Measurements from ENCODE around the gene MUC4. TPM values are rescaled to one million over a fixed set of nuclear protein-coding genes. Genes with fewer than 3 reads are reported as not detected.
A peak's percentile ranks its signal among the peaks of the same experiment; 100 is the strongest.

MUC4 gene
- total RNA-seq, 1 donor from 2014 or later, result not detected

- no peak overlapping the region for H3K27ac Mint-ChIP-seq (ENCODE audit: unreplicated experiment)
- DNase-seq (ENCODE audit: low spot score), result no peak
Observed at GRCh38 chr3:195823999-195824398, 12.3 kb upstream of the MUC4 start.

GRCh38 chr3:195823280-195823679, 11.6 kb upstream of the MUC4 start:
- H3K27ac Mint-ChIP-seq (ENCODE audit: unreplicated experiment), result no peak overlapping the region
- no peak for DNase-seq (ENCODE audit: low spot score)
- H3K4me1 Mint-ChIP-seq (ENCODE audit: low read depth), result no peaks in the 10 kb centered on the region
- H3K36me3 Mint-ChIP-seq (ENCODE audit: low read depth), result no peaks in the 10 kb centered on the region
- H3K9me3 Mint-ChIP-seq (ENCODE audit: low read depth), result no peaks in the 10 kb centered on the region
- peaks cover 12% of the 10 kb centered on the region for H3K27me3 Mint-ChIP-seq (ENCODE audit: low read depth)
- TF ChIP-seq, protein P1, sequence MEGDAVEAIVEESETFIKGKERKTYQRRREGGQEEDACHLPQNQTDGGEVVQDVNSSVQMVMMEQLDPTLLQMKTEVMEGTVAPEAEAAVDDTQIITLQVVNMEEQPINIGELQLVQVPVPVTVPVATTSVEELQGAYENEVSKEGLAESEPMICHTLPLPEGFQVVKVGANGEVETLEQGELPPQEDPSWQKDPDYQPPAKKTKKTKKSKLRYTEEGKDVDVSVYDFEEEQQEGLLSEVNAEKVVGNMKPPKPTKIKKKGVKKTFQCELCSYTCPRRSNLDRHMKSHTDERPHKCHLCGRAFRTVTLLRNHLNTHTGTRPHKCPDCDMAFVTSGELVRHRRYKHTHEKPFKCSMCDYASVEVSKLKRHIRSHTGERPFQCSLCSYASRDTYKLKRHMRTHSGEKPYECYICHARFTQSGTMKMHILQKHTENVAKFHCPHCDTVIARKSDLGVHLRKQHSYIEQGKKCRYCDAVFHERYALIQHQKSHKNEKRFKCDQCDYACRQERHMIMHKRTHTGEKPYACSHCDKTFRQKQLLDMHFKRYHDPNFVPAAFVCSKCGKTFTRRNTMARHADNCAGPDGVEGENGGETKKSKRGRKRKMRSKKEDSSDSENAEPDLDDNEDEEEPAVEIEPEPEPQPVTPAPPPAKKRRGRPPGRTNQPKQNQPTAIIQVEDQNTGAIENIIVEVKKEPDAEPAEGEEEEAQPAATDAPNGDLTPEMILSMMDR (IDR thresholded peaks at IDR 0.05), result no peak
- no peak overlapping the region for H3K4me3 Mint-ChIP-seq (ENCODE audit: unreplicated experiment)

More at GRCh38 chr3:195823999-195824398, 12.3 kb upstream of the MUC4 start:
- no peaks in the 10 kb centered on the region for H3K4me1 Mint-ChIP-seq (ENCODE audit: low read depth)
- H3K27me3 Mint-ChIP-seq (ENCODE audit: low read depth), result peaks cover 12% of the 10 kb centered on the region
- TF ChIP-seq, protein P1 (IDR thresholded peaks at IDR 0.05), result no peak
- no peak overlapping the region for H3K4me3 Mint-ChIP-seq (ENCODE audit: unreplicated experiment)
- no peaks in the 10 kb centered on the region for H3K9me3 Mint-ChIP-seq (ENCODE audit: low read depth)
- H3K36me3 Mint-ChIP-seq (ENCODE audit: low read depth), result no peaks in the 10 kb centered on the region

DNA sequence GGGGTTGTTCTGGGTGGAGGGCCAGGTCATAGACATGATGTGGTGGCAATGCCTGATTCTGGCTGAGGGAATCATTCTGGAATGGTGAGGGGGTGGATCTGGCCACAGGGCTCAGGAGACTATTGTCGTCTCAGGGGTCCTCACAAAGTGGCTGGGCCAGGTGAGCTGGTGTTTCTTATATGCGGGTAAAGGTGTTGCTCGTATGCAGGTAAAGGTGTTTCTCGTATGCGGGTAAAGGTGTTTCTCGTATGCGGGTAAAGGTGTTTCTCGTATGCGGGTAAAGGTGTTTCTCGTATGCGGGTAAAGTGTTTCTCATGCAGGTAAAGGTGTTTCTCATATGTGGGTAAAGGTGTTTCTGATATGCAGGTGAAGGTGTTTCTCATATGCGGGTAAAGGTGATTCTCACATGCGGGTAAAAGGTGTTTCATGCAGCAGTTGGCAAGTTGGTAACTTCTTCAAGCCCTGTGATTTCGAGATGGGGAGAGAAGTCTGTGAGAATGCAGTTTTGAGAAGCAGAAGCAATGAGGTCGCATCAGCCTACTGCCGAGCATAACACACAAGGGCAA, 10.5 kb upstream of the MUC4 start:
- TF ChIP-seq, protein P1 (IDR thresholded peaks at IDR 0.05), result no peak
- no peak overlapping the region for H3K27ac Mint-ChIP-seq (ENCODE audit: unreplicated experiment)
- no peaks in the 10 kb centered on the region for H3K9me3 Mint-ChIP-seq (ENCODE audit: low read depth)
- peaks cover 12% of the 10 kb centered on the region for H3K27me3 Mint-ChIP-seq (ENCODE audit: low read depth)
- H3K4me3 Mint-ChIP-seq (ENCODE audit: unreplicated experiment), result no peak overlapping the region
- no peaks in the 10 kb centered on the region for H3K36me3 Mint-ChIP-seq (ENCODE audit: low read depth)
- H3K4me1 Mint-ChIP-seq (ENCODE audit: low read depth), result no peaks in the 10 kb centered on the region
- peak; percentile 26 for DNase-seq (ENCODE audit: low spot score)

GRCh38 chr3:195821403-195822130, 9.8 kb upstream of the MUC4 start:
- TF ChIP-seq, protein P1 (IDR thresholded peaks at IDR 0.05), result no peak

GRCh38 chr3:195820901-195821300, 9.2 kb upstream of the MUC4 start:
- Mint-ChIP-seq H3K27me3 (ENCODE audit: low read depth) (peaks cover 12% of the 10 kb centered on the region), H3K36me3 (ENCODE audit: low read depth) (no peaks in the 10 kb centered on the region), H3K9me3 (ENCODE audit: low read depth) (no peaks in the 10 kb centered on the region), H3K27ac (ENCODE audit: unreplicated experiment) (no peak overlapping the region), H3K4me3 (ENCODE audit: unreplicated experiment) (no peak overlapping the region), H3K4me1 (ENCODE audit: low read depth) (no peaks in the 10 kb centered on the region)
- TF ChIP-seq, protein P1 (IDR thresholded peaks at IDR 0.05), result no peak
- peak; percentile 57 for DNase-seq (ENCODE audit: low spot score)

More at GRCh38 chr3:195821403-195822130, 9.8 kb upstream of the MUC4 start:
- Mint-ChIP-seq H3K36me3 (ENCODE audit: low read depth) (no peaks in the 10 kb centered on the region), H3K27me3 (ENCODE audit: low read depth) (peaks cover 12% of the 10 kb centered on the region), H3K27ac (ENCODE audit: unreplicated experiment) (no peak overlapping the region), H3K9me3 (ENCODE audit: low read depth) (no peaks in the 10 kb centered on the region), H3K4me1 (ENCODE audit: low read depth) (no peaks in the 10 kb centered on the region), H3K4me3 (ENCODE audit: unreplicated experiment) (no peak overlapping the region)
- peak; percentile 61 for DNase-seq (ENCODE audit: low spot score)

Data from chondrocyte (in vitro differentiated cells).